C4-2B (cell line): Measurements from ENCODE around the gene PNCK.
"Not testable (repeated sequence)": the region's sequence is repeated elsewhere in the genome, so short reads cannot be mapped to it uniquely, and the experiment has no call there.

Experiments
- ZFX ChIP-seq: fragments of 450-650 bp; IDR thresholded peaks from 2 replicates; pipeline ENCODE4 v1.6.1; 2017
- TF ChIP-seq, protein P1 (sequence below): fragments of 450-650 bp; conservative IDR thresholded peaks from 2 replicates; pipeline ENCODE4 v1.5.1; 2017; ENCODE audit warnings: mild to moderate bottlenecking

DNA sequence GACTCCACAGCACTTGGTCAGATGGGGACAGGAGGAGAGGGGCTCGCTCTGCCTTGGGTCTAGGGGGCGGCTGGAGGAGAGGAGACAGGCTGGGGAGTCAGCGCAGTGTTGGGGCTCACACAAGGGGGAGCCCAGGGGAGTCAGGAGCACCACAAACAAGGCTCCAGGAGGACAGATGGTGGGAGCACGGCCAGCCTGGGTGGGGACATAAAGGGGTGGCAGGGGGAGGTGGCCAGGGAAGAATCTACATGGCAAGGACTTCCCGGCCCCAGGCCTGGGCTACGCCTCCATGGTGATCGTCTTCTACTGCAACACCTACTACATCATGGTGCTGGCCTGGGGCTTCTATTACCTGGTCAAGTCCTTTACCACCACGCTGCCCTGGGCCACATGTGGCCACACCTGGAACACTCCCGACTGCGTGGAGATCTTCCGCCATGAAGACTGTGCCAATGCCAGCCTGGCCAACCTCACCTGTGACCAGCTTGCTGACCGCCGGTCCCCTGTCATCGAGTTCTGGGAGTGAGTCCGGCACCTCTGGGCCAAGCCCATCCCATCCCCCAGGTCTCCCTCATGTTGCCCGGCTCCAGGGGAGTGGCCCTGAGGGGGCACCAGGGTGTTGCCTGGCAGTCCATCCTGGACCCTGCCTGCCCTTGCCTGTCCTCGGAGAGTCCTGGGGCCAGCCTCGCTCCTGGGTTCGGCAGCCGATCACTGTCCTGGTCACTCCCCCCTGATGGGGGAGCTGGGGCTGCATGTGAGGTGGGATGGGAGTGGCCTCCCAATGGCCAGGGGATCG lies 17.6 kb upstream of the PNCK start:
- TF ChIP-seq, protein P1, sequence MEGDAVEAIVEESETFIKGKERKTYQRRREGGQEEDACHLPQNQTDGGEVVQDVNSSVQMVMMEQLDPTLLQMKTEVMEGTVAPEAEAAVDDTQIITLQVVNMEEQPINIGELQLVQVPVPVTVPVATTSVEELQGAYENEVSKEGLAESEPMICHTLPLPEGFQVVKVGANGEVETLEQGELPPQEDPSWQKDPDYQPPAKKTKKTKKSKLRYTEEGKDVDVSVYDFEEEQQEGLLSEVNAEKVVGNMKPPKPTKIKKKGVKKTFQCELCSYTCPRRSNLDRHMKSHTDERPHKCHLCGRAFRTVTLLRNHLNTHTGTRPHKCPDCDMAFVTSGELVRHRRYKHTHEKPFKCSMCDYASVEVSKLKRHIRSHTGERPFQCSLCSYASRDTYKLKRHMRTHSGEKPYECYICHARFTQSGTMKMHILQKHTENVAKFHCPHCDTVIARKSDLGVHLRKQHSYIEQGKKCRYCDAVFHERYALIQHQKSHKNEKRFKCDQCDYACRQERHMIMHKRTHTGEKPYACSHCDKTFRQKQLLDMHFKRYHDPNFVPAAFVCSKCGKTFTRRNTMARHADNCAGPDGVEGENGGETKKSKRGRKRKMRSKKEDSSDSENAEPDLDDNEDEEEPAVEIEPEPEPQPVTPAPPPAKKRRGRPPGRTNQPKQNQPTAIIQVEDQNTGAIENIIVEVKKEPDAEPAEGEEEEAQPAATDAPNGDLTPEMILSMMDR, result not testable (repeated sequence)
- not testable (repeated sequence) for TF ChIP-seq ZFX
